OCI-LY1 (cell line): ENCODE data around the gene DAAM1.

Experiments used
- H2AFZ ChIP-seq: fragments of 200-600 bp; sonication (generic), shearing (Covaris generic); 2 replicates; pipeline ENCODE4 v1.6.0; 2014; ENCODE audit warnings: antibody characterized with exemption, mild to moderate bottlenecking, low read length
- H3F3A ChIP-seq: fragments of 200-600 bp; sonication (generic), shearing (Covaris generic); 2 replicates; pipeline ENCODE4 v1.6.0; 2014; ENCODE audit warnings: mild to moderate bottlenecking, antibody characterized with exemption, low read length, moderate library complexity; ENCODE audit not compliant: insufficient read depth
- H3K27ac ChIP-seq: fragments of 200-600 bp; sonication (generic); 2 replicates; pipeline ENCODE4 v1.5.1; 2014; ENCODE audit warnings: low read length, mixed run types, mild to moderate bottlenecking, low read depth; ENCODE audit not compliant: poor library complexity, severe bottlenecking
- H3K27me3 ChIP-seq: fragments of 200-600 bp; sonication (generic); 2 replicates; pipeline ENCODE4 v1.6.0; 2014; ENCODE audit warnings: antibody characterized with exemption, mild to moderate bottlenecking, low read length, moderate library complexity; ENCODE audit not compliant: insufficient read depth
- H3K36me3 ChIP-seq: fragments of 200-600 bp; sonication (generic); 2 replicates; pipeline ENCODE4 v1.6.1; 2014; ENCODE audit warnings: mild to moderate bottlenecking, antibody characterized with exemption, low read length, moderate library complexity, mixed read lengths; ENCODE audit not compliant: insufficient read depth
- H3K4me1 ChIP-seq: fragments of 200-600 bp; sonication (generic); 2 replicates; pipeline ENCODE4 v1.5.1; 2014; ENCODE audit warnings: mild to moderate bottlenecking, low read length, moderate library complexity; ENCODE audit not compliant: insufficient read depth, severe bottlenecking
- H3K4me2 ChIP-seq: fragments of 200-600 bp; sonication (generic), shearing (Covaris generic); 2 replicates; pipeline ENCODE4 v1.6.1; 2014; ENCODE audit warnings: low read length
- H3K4me3 ChIP-seq: fragments of 200-600 bp; sonication (generic); 2 replicates; pipeline ENCODE4 v1.5.1; 2014; ENCODE audit warnings: low read length, low read depth, mild to moderate bottlenecking, mixed read lengths; ENCODE audit not compliant: poor library complexity, severe bottlenecking
- H3K79me2 ChIP-seq: fragments of 200-600 bp; shearing (Covaris generic); 2 replicates; pipeline ENCODE4 v1.6.1; 2016; ENCODE audit warnings: mixed run types, low read length, mixed read lengths; ENCODE audit not compliant: insufficient read depth
- H3K9ac ChIP-seq: fragments of 200-600 bp; sonication (generic), shearing (Covaris generic); 2 replicates; pipeline ENCODE4 v1.6.1; 2014; ENCODE audit warnings: mild to moderate bottlenecking, low read length, mixed read lengths
- H3K9me2 ChIP-seq: fragments of 200-600 bp; sonication (generic), shearing (Covaris generic); 2 replicates; pipeline ENCODE4 v1.6.1; 2014; ENCODE audit warnings: low read depth, mild to moderate bottlenecking, low read length, mixed read lengths
- H3K9me3 ChIP-seq: fragments of 200-600 bp; shearing (Covaris generic); 2 replicates; pipeline ENCODE4 v1.6.1; 2014; ENCODE audit warnings: low read length, mixed read lengths
- H4K20me1 ChIP-seq: fragments of 200-600 bp; sonication (generic), shearing (Covaris generic); 2 replicates; pipeline ENCODE4 v1.6.0; 2016; ENCODE audit warnings: mild to moderate bottlenecking, low read length; ENCODE audit not compliant: insufficient read depth
- CTCF ChIP-seq: fragments of 200-600 bp; sonication (generic), shearing (Covaris generic); IDR thresholded peaks from 2 replicates; pipeline ENCODE4 v1.5.1; 2017; ENCODE audit warnings: mild to moderate bottlenecking, antibody characterized with exemption, low read length, moderate library complexity, mixed read lengths
- EZH2 ChIP-seq: fragments of 200-600 bp; sonication (generic), shearing (Covaris generic); IDR thresholded peaks from 2 replicates; pipeline ENCODE4 v1.8.0; 2017; ENCODE audit warnings: borderline replicate concordance, mixed run types, mild to moderate bottlenecking, antibody characterized with exemption, low read length, moderate library complexity, mixed read lengths

Gene DAAM1

GRCh38 chr14:59166258-59166657, 22.2 kb upstream of the DAAM1 start:
- no peak overlapping the region for H3K9ac ChIP-seq
- no peaks in the 10 kb centered on the region for H3K79me2 ChIP-seq
- H2AFZ ChIP-seq: no peak overlapping the region

GRCh38 chr14:59175404-59175803, 13.1 kb upstream of the DAAM1 start:
- H3F3A ChIP-seq: no peaks in the 10 kb centered on the region
- no peak overlapping the region for H3K9ac ChIP-seq
- no peaks in the 10 kb centered on the region for H3K9me3 ChIP-seq
- peaks cover 12% of the 10 kb centered on the region for H3K4me1 ChIP-seq
- no peaks in the 10 kb centered on the region for H3K27me3 ChIP-seq
- H3K9me2 ChIP-seq: no peaks in the 10 kb centered on the region
- H2AFZ ChIP-seq: peak overlapping the region; percentile 86; the same call in 1 of the 2 replicates
- H3K4me2 ChIP-seq: no peak overlapping the region
- TF ChIP-seq CTCF (no peak), EZH2 (no peak)
- H3K79me2 ChIP-seq: no peaks in the 10 kb centered on the region
- H3K27ac ChIP-seq: no peak overlapping the region
- H4K20me1 ChIP-seq: no peaks in the 10 kb centered on the region
- no peak overlapping the region for H3K4me3 ChIP-seq
- H3K36me3 ChIP-seq: no peaks in the 10 kb centered on the region

More at GRCh38 chr14:59166258-59166657, 22.2 kb upstream of the DAAM1 start:
- H3K27me3 ChIP-seq: no peaks in the 10 kb centered on the region
- no peak overlapping the region for H3K27ac ChIP-seq
- no peaks in the 10 kb centered on the region for H3K9me3 ChIP-seq
- no peak overlapping the region for H3K4me2 ChIP-seq
- TF ChIP-seq CTCF (no peak), EZH2 (no peak)
- H3F3A ChIP-seq: no peaks in the 10 kb centered on the region
- no peaks in the 10 kb centered on the region for H3K9me2 ChIP-seq
- no peak overlapping the region for H3K4me3 ChIP-seq
- H3K4me1 ChIP-seq: no peaks in the 10 kb centered on the region
- H3K36me3 ChIP-seq: no peaks in the 10 kb centered on the region
- no peaks in the 10 kb centered on the region for H4K20me1 ChIP-seq

GRCh38 chr14:59176765-59177164, 11.7 kb upstream of the DAAM1 start:
- TF ChIP-seq CTCF (no peak), EZH2 (no peak)
- H3K9me3 ChIP-seq: no peaks in the 10 kb centered on the region
- no peaks in the 10 kb centered on the region for H3F3A ChIP-seq
- H3K4me1 ChIP-seq: peaks cover 12% of the 10 kb centered on the region
- H3K4me3 ChIP-seq: no peak overlapping the region
- H3K9ac ChIP-seq: no peak overlapping the region
- no peak overlapping the region for H3K27ac ChIP-seq
- no peak overlapping the region for H3K4me2 ChIP-seq
- no peaks in the 10 kb centered on the region for H3K79me2 ChIP-seq
- H4K20me1 ChIP-seq: no peaks in the 10 kb centered on the region
- H3K9me2 ChIP-seq: no peaks in the 10 kb centered on the region
- H3K27me3 ChIP-seq: no peaks in the 10 kb centered on the region
- H3K36me3 ChIP-seq: no peaks in the 10 kb centered on the region
- H2AFZ ChIP-seq: no peak overlapping the region
